ENCODE results near the gene RPTOR. TPM values are rescaled to one million over a fixed set of nuclear protein-coding genes. Genes with fewer than 3 reads are reported as not detected.

RPTOR gene
- total RNA-seq, 4 donors from 2014 or later = 19.0 to 48.3 (median 27.3) TPM

DNA sequence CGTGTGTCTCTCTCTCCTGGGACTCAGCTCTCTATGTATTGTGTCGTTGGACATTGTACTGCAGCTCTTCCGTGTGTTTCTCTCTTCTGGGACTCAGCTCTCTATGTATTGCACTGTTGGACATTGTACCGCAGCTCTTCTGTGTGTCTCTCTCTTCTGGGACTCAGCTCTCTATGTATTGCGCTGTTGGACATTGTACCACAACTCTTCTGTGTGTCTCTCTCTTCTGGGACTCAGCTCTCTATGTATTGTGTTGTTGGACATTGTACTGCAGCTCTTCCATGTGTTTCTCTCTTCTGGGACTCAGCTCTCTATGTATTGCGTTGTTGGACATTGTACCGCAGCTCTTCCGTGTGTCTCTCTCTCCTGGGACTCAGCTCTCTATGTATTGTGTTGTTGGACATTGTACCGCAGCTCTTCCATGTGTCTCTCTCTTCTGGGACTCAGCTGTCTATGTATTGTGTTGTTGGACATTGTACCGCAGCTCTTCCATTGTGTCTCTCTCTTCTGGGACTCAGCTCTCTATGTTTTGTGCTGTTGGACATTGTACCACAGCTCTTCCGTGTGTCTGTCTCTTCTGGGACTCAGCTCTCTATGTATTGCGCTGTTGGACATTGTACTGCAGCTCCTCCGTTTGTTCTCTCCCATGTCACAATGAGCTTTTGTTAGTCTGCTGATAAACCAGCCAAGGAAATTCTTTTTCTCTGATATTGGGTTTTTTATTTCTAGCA lies 84.8 kb downstream of the RPTOR start:
- TF ChIP-seq, protein P1, sequence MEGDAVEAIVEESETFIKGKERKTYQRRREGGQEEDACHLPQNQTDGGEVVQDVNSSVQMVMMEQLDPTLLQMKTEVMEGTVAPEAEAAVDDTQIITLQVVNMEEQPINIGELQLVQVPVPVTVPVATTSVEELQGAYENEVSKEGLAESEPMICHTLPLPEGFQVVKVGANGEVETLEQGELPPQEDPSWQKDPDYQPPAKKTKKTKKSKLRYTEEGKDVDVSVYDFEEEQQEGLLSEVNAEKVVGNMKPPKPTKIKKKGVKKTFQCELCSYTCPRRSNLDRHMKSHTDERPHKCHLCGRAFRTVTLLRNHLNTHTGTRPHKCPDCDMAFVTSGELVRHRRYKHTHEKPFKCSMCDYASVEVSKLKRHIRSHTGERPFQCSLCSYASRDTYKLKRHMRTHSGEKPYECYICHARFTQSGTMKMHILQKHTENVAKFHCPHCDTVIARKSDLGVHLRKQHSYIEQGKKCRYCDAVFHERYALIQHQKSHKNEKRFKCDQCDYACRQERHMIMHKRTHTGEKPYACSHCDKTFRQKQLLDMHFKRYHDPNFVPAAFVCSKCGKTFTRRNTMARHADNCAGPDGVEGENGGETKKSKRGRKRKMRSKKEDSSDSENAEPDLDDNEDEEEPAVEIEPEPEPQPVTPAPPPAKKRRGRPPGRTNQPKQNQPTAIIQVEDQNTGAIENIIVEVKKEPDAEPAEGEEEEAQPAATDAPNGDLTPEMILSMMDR (IDR thresholded peaks at IDR 0.05) = no peak
- no peak for TF ChIP-seq POLR2A (IDR thresholded peaks at IDR 0.05)
- no peak overlapping the region for H3K27ac ChIP-seq
- intact Hi-C loops (cut with DNase I; ENCODE audit: low total_unique reads) = no loop called here
- no peak for DNase-seq
- H3K4me3 ChIP-seq = no peak overlapping the region
- H3K27me3 ChIP-seq = no peaks in the 10 kb centered on the region
- no peaks in the 10 kb centered on the region for H3K36me3 ChIP-seq
- no peaks in the 10 kb centered on the region for H3K4me1 ChIP-seq
- H3K9me3 ChIP-seq = no peaks in the 10 kb centered on the region

DNA sequence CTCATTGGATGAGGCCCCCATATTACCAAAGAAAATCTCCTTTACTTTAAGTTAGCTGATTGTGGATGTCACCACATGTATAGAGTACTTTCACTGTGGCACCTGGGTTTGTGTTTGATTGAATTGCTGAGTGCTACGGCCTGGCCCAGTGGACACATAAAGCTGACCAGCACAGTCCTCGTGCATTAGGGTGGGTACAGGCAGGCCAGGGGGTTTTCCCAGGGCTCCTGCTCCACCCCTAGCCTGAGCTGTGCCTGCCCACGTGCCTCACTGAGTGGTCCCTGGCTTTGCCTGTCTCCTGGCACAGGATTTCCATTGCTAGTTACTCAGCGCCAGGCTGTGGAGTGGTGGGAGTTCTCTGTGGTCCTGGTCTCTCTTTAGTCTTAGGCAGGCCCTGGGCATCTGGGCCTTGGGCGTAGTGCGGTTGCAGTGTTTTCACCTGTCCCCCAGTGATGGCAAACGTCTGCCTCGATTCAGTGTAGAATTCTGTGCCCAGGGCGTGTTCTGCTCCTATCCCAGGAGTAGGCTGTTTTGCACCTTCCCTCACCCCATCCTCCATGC lies 86.0 kb downstream of the RPTOR start:
- no peak for DNase-seq
- H3K4me3 ChIP-seq = no peak overlapping the region
- intact Hi-C loops (cut with DNase I; ENCODE audit: low total_unique reads) = no loop called here
- H3K27me3 ChIP-seq = no peaks in the 10 kb centered on the region
- TF ChIP-seq, protein P1 (IDR thresholded peaks at IDR 0.05) = no peak
- TF ChIP-seq POLR2A (IDR thresholded peaks at IDR 0.05) = no peak
- no peaks in the 10 kb centered on the region for H3K36me3 ChIP-seq
- H3K27ac ChIP-seq = no peak overlapping the region
- H3K9me3 ChIP-seq = no peaks in the 10 kb centered on the region
- no peaks in the 10 kb centered on the region for H3K4me1 ChIP-seq

DNA sequence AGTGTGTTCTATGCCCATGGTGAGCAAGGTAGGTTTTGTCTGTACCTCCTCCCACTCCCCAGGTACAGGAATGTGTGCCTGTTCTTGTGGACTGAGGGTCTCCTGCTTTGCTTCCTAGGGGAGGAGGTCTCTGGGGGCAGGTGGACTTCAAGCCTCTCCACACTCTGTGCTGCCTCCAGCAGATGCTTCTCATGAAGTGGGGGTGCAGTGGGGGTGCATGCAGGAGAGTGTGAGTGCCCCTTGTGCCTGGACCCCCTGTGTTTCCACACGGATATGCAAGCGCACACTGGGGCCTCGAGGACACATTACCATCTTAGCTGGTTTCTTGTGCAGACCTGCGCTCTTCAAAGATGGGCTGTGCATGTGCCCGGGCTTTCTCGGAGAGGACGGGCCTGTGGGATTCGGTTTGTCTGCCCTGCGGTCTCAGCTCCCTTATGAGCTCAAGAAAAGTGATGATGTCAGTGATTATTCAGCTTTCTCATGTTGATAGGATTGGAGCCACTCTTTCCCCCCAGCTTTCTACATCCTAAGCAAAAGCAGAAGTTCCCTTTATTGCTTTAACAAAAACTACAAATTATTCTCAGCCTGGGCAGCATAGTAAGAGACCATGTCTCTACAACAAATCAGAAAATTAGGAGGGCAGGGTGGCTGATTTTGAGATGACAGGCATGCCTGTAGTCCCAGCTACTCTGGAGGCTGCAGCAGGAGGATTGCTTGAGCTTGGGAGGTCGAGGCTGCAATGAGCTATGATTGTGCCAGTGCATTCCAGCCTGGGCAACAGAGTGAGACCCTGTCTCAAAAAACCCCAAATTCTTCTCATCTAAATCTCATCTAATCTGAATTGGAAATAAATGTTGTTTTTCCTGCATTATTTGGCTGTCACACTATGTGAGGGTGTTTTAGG lies 86.8 kb downstream of the RPTOR start:
- Histone ChIP-seq H3K9me3 (no peaks in the 10 kb centered on the region), H3K4me1 (no peaks in the 10 kb centered on the region), H3K27me3 (no peaks in the 10 kb centered on the region), H3K36me3 (no peaks in the 10 kb centered on the region), H3K4me3 (no peak overlapping the region), H3K27ac (no peak overlapping the region)
- DNase-seq = no peak
- TF ChIP-seq, protein P1 (IDR thresholded peaks at IDR 0.05) = no peak
- no peak for TF ChIP-seq POLR2A (IDR thresholded peaks at IDR 0.05)
- intact Hi-C loops (cut with DNase I; ENCODE audit: low total_unique reads) = no loop called here

DNA sequence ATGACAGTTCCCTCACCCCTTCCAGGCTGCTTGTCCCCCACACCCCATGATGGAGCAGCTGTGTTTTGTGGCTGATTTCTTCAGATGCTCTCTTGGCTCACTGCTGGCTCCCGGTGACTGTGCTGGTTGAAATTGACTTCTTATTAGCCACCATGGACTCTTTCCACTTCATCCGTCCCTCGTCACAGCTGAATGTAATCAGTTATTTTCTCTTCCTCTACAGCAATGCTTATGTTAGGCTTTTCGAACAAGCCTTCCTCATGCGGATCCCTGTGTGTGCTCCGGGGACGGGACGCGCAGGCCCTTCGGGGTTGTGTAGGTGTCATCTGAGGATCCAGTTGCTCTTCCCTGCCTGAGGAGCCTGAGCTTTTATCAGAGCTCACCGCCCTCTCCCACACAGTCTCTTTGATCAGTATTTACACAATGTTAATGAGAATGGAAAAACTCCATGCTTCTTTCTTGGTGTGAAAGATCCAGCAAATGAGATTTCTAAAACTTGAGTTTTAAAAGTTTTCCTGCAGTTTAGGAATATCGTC lies 87.5 kb downstream of the RPTOR start:
- Histone ChIP-seq H3K4me1 (no peaks in the 10 kb centered on the region), H3K9me3 (no peaks in the 10 kb centered on the region), H3K27ac (no peak overlapping the region), H3K36me3 (no peaks in the 10 kb centered on the region), H3K27me3 (no peaks in the 10 kb centered on the region), H3K4me3 (no peak overlapping the region)
- DNase-seq = no peak
- TF ChIP-seq POLR2A (IDR thresholded peaks at IDR 0.05) = no peak
- TF ChIP-seq, protein P1 (IDR thresholded peaks at IDR 0.05) = no peak
- intact Hi-C loops (cut with DNase I; ENCODE audit: low total_unique reads) = no loop called here
